T-helper 17 cell (primary cell): Measurements from ENCODE around the gene KRTAP3-2. TPM values are rescaled to one million over a fixed set of nuclear protein-coding genes. Genes with fewer than 3 reads are reported as not detected.

Source experiments
- ATAC-seq: fragments of 150-1000 bp; cut with Tn5 transposase; 2 replicates; pipeline ENCODE4 v1.10.0; 2021; ENCODE audit warnings: mild to moderate bottlenecking, moderate library complexity
- DNase-seq, 3 donors: peaks; one replicate each; pipeline versions ENCODE4 v3.0.0 to v3.0.0-alpha.2; 2020 to 2021
- H3K9me3 ChIP-seq: one replicate; pipeline ENCODE4 v1.7.0; 2013; ENCODE audit warnings: low read length, mild to moderate bottlenecking; ENCODE audit not compliant: control insufficient read depth, poor library complexity, severe bottlenecking
- H3K27ac Mint-ChIP-seq: one replicate; pipeline ENCODE4 v1.8.0; 2022; ENCODE audit warnings: mild to moderate bottlenecking, moderate library complexity, mixed read lengths
- H3K27me3 Mint-ChIP-seq: one replicate; pipeline ENCODE4 v1.8.0; 2022; ENCODE audit warnings: mixed read lengths
- H3K36me3 Mint-ChIP-seq: one replicate; pipeline ENCODE4 v1.8.0; 2022; ENCODE audit warnings: low read depth, mixed read lengths
- H3K4me1 Mint-ChIP-seq: one replicate; pipeline ENCODE4 v1.8.0; 2022; ENCODE audit warnings: mild to moderate bottlenecking, mixed read lengths
- H3K4me3 Mint-ChIP-seq: one replicate; pipeline ENCODE4 v1.8.0; 2022; ENCODE audit warnings: mild to moderate bottlenecking, moderate library complexity, mixed read lengths
- total RNA-seq, 4 donors: library from RNA in 2 of 4; stranded (reverse) in 2 of 4; gene quantifications; one replicate each; pipeline ENCODE4 v1.2.3 and lab custom pipeline; 2022 to 2026

Gene KRTAP3-2
- total RNA-seq, 2 donors from 2014 or later, result not detected

GRCh38 chr17:41001795-41002194 is 2.1 kb upstream of the KRTAP3-2 start:
- Mint-ChIP-seq H3K36me3 (peaks cover 8% of the 10 kb centered on the region), H3K4me1 (no peaks in the 10 kb centered on the region), H3K27ac (no peak overlapping the region), H3K27me3 (peaks cover 60% of the 10 kb centered on the region), H3K4me3 (no peak overlapping the region)
- ATAC-seq, result no peak
- DNase-seq, result no peak
- no peaks in the 10 kb centered on the region for H3K9me3 ChIP-seq

- H3K27ac Mint-ChIP-seq, result no peak overlapping the region
- ATAC-seq (no peak), DNase-seq (no peak)
- no peaks in the 10 kb centered on the region for H3K9me3 ChIP-seq
- no peak overlapping the region for H3K4me3 Mint-ChIP-seq
- no peaks in the 10 kb centered on the region for H3K4me1 Mint-ChIP-seq
- H3K36me3 Mint-ChIP-seq, result peaks cover 8% of the 10 kb centered on the region
- H3K27me3 Mint-ChIP-seq, result peaks cover 73% of the 10 kb centered on the region
Observed at GRCh38 chr17:40997361-40997760, 2.3 kb downstream of the KRTAP3-2 start.

- Mint-ChIP-seq H3K4me1 (no peaks in the 10 kb centered on the region), H3K27ac (no peak overlapping the region), H3K36me3 (peaks cover 8% of the 10 kb centered on the region), H3K27me3 (peaks cover 74% of the 10 kb centered on the region), H3K4me3 (no peak overlapping the region)
- no peaks in the 10 kb centered on the region for H3K9me3 ChIP-seq
- ATAC-seq (no peak), DNase-seq (no peak)
Observed at GRCh38 chr17:40996829-40997228, 2.9 kb downstream of the KRTAP3-2 start.

- ATAC-seq (no peak), DNase-seq (no peak)
- Mint-ChIP-seq H3K27me3 (peaks cover 76% of the 10 kb centered on the region), H3K36me3 (peaks cover 8% of the 10 kb centered on the region), H3K4me1 (no peaks in the 10 kb centered on the region), H3K27ac (no peak overlapping the region), H3K4me3 (no peak overlapping the region)
- H3K9me3 ChIP-seq, result no peaks in the 10 kb centered on the region
Observed at GRCh38 chr17:40995116-40995515, 4.6 kb downstream of the KRTAP3-2 start.

GRCh38 chr17:40993839-40994238 is 5.9 kb downstream of the KRTAP3-2 start, which contains the start of gene KRTAP3-3:
KRTAP3-3 (minus strand) TSS chr17:40994164; CDS start chr17:40994097, 67 bp downstream.
- H3K9me3 ChIP-seq, result no peaks in the 10 kb centered on the region
- Mint-ChIP-seq H3K4me1 (no peaks in the 10 kb centered on the region), H3K27ac (no peak within 1 kb of the TSS), H3K4me3 (no peak within 1 kb of the TSS), H3K36me3 (peaks cover 8% of the 10 kb centered on the region), H3K27me3 (peaks cover 69% of the 10 kb centered on the region)
- ATAC-seq (no peak), DNase-seq (no peak)

- H3K9me3 ChIP-seq, result no peaks in the 10 kb centered on the region
- ATAC-seq (no peak), DNase-seq (no peak)
- Mint-ChIP-seq H3K27ac (no peak overlapping the region), H3K27me3 (peaks cover 63% of the 10 kb centered on the region), H3K4me3 (no peak overlapping the region), H3K4me1 (no peaks in the 10 kb centered on the region), H3K36me3 (peaks cover 5% of the 10 kb centered on the region)
Observed at GRCh38 chr17:40993084-40993483, 6.6 kb downstream of the KRTAP3-2 start.

- H3K36me3 Mint-ChIP-seq, result peaks cover 4% of the 10 kb centered on the region
- no peaks in the 10 kb centered on the region for H3K9me3 ChIP-seq
- no peak for ATAC-seq
- H3K27ac Mint-ChIP-seq, result no peak overlapping the region
- H3K27me3 Mint-ChIP-seq, result peaks cover 64% of the 10 kb centered on the region
- no peak overlapping the region for H3K4me3 Mint-ChIP-seq
- no peak for DNase-seq
- H3K4me1 Mint-ChIP-seq, result no peaks in the 10 kb centered on the region
Observed at GRCh38 chr17:40992666-40993065, 7.0 kb downstream of the KRTAP3-2 start.

- H3K9me3 ChIP-seq, result no peaks in the 10 kb centered on the region
- Mint-ChIP-seq H3K4me3 (no peak overlapping the region), H3K27me3 (peaks cover 55% of the 10 kb centered on the region), H3K36me3 (no peaks in the 10 kb centered on the region), H3K4me1 (no peaks in the 10 kb centered on the region), H3K27ac (no peak overlapping the region)
- ATAC-seq (no peak), DNase-seq (no peak)
Observed at GRCh38 chr17:40986920-40987319, 12.8 kb downstream of the KRTAP3-2 start.

GRCh38 chr17:40984226-40984625 is 15.5 kb downstream of the KRTAP3-2 start, which contains the start of gene KRT40:
KRT40 (minus strand) TSS chr17:40984326; CDS start chr17:40984273, 53 bp downstream.
- Mint-ChIP-seq H3K4me3 (no peak within 1 kb of the TSS), H3K4me1 (peaks cover 2% of the 10 kb centered on the region)

GRCh38 chr17:40981115-40981514 is 18.6 kb downstream of the KRTAP3-2 start:
- DNase-seq, result no peak
- H3K9me3 ChIP-seq, result no peaks in the 10 kb centered on the region
- Mint-ChIP-seq H3K27me3 (peaks cover 48% of the 10 kb centered on the region), H3K27ac (no peak overlapping the region), H3K4me3 (no peak overlapping the region), H3K4me1 (peaks cover 2% of the 10 kb centered on the region), H3K36me3 (peaks cover 5% of the 10 kb centered on the region)
- no peak for ATAC-seq

More at GRCh38 chr17:40984226-40984625, 15.5 kb downstream of the KRTAP3-2 start, which contains the start of gene KRT40:
- Mint-ChIP-seq H3K27me3 (peaks cover 50% of the 10 kb centered on the region), H3K36me3 (peaks cover 3% of the 10 kb centered on the region), H3K27ac (no peak within 1 kb of the TSS)
- ATAC-seq (no peak), DNase-seq (no peak)
- H3K9me3 ChIP-seq, result no peaks in the 10 kb centered on the region

GRCh38 chr17:40980596-40980995 is 19.1 kb downstream of the KRTAP3-2 start:
- Mint-ChIP-seq H3K36me3 (peaks cover 5% of the 10 kb centered on the region), H3K27me3 (peaks cover 48% of the 10 kb centered on the region), H3K4me1 (peaks cover 2% of the 10 kb centered on the region), H3K27ac (no peak overlapping the region), H3K4me3 (no peak overlapping the region)
- no peaks in the 10 kb centered on the region for H3K9me3 ChIP-seq
- ATAC-seq, result no peak
- no peak for DNase-seq

- Mint-ChIP-seq H3K27ac (no peak overlapping the region), H3K4me3 (no peak overlapping the region), H3K36me3 (peaks cover 5% of the 10 kb centered on the region), H3K4me1 (peaks cover 2% of the 10 kb centered on the region), H3K27me3 (peaks cover 52% of the 10 kb centered on the region)
- H3K9me3 ChIP-seq, result no peaks in the 10 kb centered on the region
- DNase-seq, result no peak
- no peak for ATAC-seq
Observed at GRCh38 chr17:40980117-40980516, 19.6 kb downstream of the KRTAP3-2 start.

- ATAC-seq (no peak), DNase-seq (no peak)
- peaks cover 2% of the 10 kb centered on the region for H3K4me1 Mint-ChIP-seq
- H3K27ac Mint-ChIP-seq, result no peak overlapping the region
- H3K36me3 Mint-ChIP-seq, result peaks cover 5% of the 10 kb centered on the region
- H3K27me3 Mint-ChIP-seq, result peaks cover 44% of the 10 kb centered on the region
- H3K9me3 ChIP-seq, result no peaks in the 10 kb centered on the region
- H3K4me3 Mint-ChIP-seq, result no peak overlapping the region
Observed at GRCh38 chr17:40978575-40979151, 21.0 kb downstream of the KRTAP3-2 start.

- H3K9me3 ChIP-seq, result no peaks in the 10 kb centered on the region
- no peak for DNase-seq
- no peak for ATAC-seq
- no peak overlapping the region for H3K4me3 Mint-ChIP-seq
- H3K36me3 Mint-ChIP-seq, result peaks cover 5% of the 10 kb centered on the region
- peaks cover 38% of the 10 kb centered on the region for H3K27me3 Mint-ChIP-seq
- H3K27ac Mint-ChIP-seq, result no peak overlapping the region
- peaks cover 2% of the 10 kb centered on the region for H3K4me1 Mint-ChIP-seq
Observed at GRCh38 chr17:40975516-40975915, 24.2 kb downstream of the KRTAP3-2 start.
